Keratinocyte (primary cell): ENCODE results near the gene ADPRH. TPM values are rescaled to one million over a fixed set of nuclear protein-coding genes. Genes with fewer than 3 reads are reported as not detected.
A peak's percentile ranks its signal among the peaks of the same experiment; 100 is the strongest.

Source experiments
- DNase-seq: peaks from one replicate; pipeline ENCODE4 v3.0.0-alpha.2; 2011; ENCODE audit warnings: low read depth, missing footprints, low spot score
- FAIRE-seq: peaks from 2 replicates; lab custom pipeline; 2011; peaks lifted over from hg19 to GRCh38; lab: Jason Lieb, UNC
- H2AFZ ChIP-seq: 2 replicates; pipeline ENCODE4 v1.6.0; 2012; ENCODE audit warnings: low read length, control low read depth, inconsistent platforms; ENCODE audit not compliant: control insufficient read depth
- H3K27ac ChIP-seq: 2 replicates; pipeline ENCODE4 v1.5.1; 2011; ENCODE audit warnings: low read length; ENCODE audit not compliant: control insufficient read depth, insufficient read depth
- H3K27me3 ChIP-seq: 3 replicates; pipeline ENCODE4 v1.6.0; 2011; ENCODE audit warnings: low read length; ENCODE audit not compliant: control insufficient read depth, insufficient read depth; ENCODE audit errors: extremely low read depth
- H3K36me3 ChIP-seq, 2 experiments: 2 replicates in 1 of 2; 3 replicates in 1 of 2; pipeline ENCODE4 v1.5.1; 2011; ENCODE audit warnings: low read length in 2 of 2, mild to moderate bottlenecking in 1 of 2; ENCODE audit not compliant: control insufficient read depth in 2 of 2, insufficient read depth in 2 of 2; ENCODE audit errors: extremely low read depth in 1 of 2
- H3K4me1 ChIP-seq: 3 replicates; pipeline ENCODE4 v1.5.1; 2011; ENCODE audit warnings: low read length; ENCODE audit not compliant: control insufficient read depth, insufficient read depth; ENCODE audit errors: extremely low read depth
- H3K4me2 ChIP-seq: 3 replicates; pipeline ENCODE4 v1.6.0; 2011; ENCODE audit warnings: low read depth, low read length; ENCODE audit not compliant: control insufficient read depth, insufficient read depth; ENCODE audit errors: extremely low read depth
- H3K4me3 ChIP-seq, 3 experiments: fragments of 200-600 bp in 1 of 3; sonication (generic) in 1 of 3; 2 replicates in 2 of 3; 3 replicates in 1 of 3; pipeline ENCODE4 v1.5.1; 2011 to 2016; ENCODE audit warnings: low read length in 3 of 3, mild to moderate bottlenecking in 3 of 3, control low read depth in 2 of 3, inconsistent platforms in 1 of 3, low read depth in 1 of 3, mixed read lengths in 1 of 3, mixed run types in 1 of 3, moderate library complexity in 1 of 3; ENCODE audit not compliant: control insufficient read depth in 2 of 3, insufficient read depth in 2 of 3; ENCODE audit errors: extremely low read depth in 1 of 3
- H3K79me2 ChIP-seq: 2 replicates; pipeline ENCODE4 v1.6.0; 2012; ENCODE audit warnings: low read length; ENCODE audit not compliant: control insufficient read depth, insufficient read depth
- H3K9ac ChIP-seq: 3 replicates; pipeline ENCODE4 v1.6.0; 2011; ENCODE audit warnings: low read length; ENCODE audit not compliant: control insufficient read depth, insufficient read depth; ENCODE audit errors: extremely low read depth
- H3K9me1 ChIP-seq: 3 replicates; pipeline ENCODE4 v1.6.0; 2011; ENCODE audit warnings: low read length; ENCODE audit not compliant: control insufficient read depth, insufficient read depth; ENCODE audit errors: extremely low read depth
- H3K9me3 ChIP-seq: 2 replicates; pipeline ENCODE4 v1.5.1; 2012; ENCODE audit warnings: low read depth, low read length; ENCODE audit not compliant: control insufficient read depth
- H4K20me1 ChIP-seq: 3 replicates; pipeline ENCODE4 v1.6.0; 2011; ENCODE audit warnings: low read length; ENCODE audit not compliant: control insufficient read depth, insufficient read depth; ENCODE audit errors: extremely low read depth
- CTCF ChIP-seq, 3 experiments: IDR thresholded peaks in 1 of 3; conservative IDR thresholded peaks in 1 of 3; optimal IDR thresholded peaks in 1 of 3; 2 replicates in 2 of 3; 3 replicates in 1 of 3; pipeline versions ENCODE3 to v1.5.1; 2011; ENCODE audit warnings: low read length in 3 of 3, mild to moderate bottlenecking in 3 of 3, moderate library complexity in 2 of 3, control low read depth in 1 of 3, inconsistent platforms in 1 of 3; ENCODE audit not compliant: insufficient read depth in 2 of 3; ENCODE audit errors: extremely low read depth in 1 of 3
- EZH2 ChIP-seq: IDR thresholded peaks from one replicate; pipeline ENCODE4 v1.6.1; 2012; ENCODE audit warnings: inconsistent platforms, mild to moderate bottlenecking, low read length, moderate library complexity
- dilution Hi-C: fragments of 300-500 bp; cut with MboI; formaldehyde crosslinking; loops from one replicate; pipeline ENCODE4 v1.7.0; 2020; ENCODE audit warnings: low sequenced_read_pairs; ENCODE audit not compliant: extremely low pct_ligation_motif_present
- polyA plus RNA-seq, 5 experiments: library from polyadenylated mRNA; depleted of rRNA in 3 of 5; stranded (reverse) in 3 of 5; stranded (forward) in 1 of 5; unstranded in 1 of 5; fragments of >200 nt; gene quantifications; 1 replicate in 1 of 5; 2 replicates in 3 of 5; 3 replicates in 1 of 5; pipeline versions ENCODE4 v1.2.1 to v1.2.3, GENCODE V29; 2011 to 2012; ENCODE audit warnings: missing spikeins in 2 of 5, low read depth in 1 of 5, low replicate concordance in 1 of 5

The ADPRH gene
- polyA plus RNA-seq, 1 donor (not counting 4 experiments of a cell fraction or from before 2014, with no cell fraction given), result 0.39 TPM

DNA sequence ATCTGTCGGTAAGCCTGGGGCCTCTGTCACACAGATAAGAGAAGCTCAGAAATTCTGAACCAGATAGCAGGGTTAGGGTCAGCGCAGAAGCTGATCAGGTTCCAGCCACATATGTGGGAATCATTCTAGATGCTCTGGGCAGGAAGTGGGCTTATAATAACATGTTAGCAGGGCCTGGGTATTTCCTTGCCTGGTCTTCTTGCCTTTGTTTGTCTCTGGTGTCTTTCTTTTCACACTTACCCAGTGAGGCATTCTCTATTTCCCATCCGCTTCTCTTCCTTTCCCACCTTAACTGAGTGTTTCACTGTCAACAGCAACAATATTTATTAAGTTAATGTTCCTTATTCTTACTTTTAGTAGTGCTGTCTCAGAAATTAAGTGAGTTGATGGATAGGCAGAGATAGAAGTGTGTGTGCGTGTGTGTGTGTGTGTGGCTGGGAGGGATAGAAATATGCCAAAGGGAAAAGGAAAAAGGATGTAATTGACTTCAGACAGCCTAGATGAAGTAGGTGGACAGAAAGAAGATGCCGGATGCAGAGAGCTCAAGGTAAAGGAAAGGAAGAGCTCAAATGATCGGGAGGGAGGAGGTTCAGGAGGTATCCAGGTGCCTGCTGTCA lies 20.4 kb downstream of the ADPRH start:
- FAIRE-seq, result no peak
- no peak overlapping the region for H3K4me3 ChIP-seq

GRCh38 chr3:119600732-119601131 lies 21.4 kb downstream of the ADPRH start:
- Histone ChIP-seq H3K27ac (no peak overlapping the region), H3K9ac (no peak overlapping the region), H3K27me3 (peaks cover under 1% of the 10 kb centered on the region), H3K9me3 (no peaks in the 10 kb centered on the region), H3K36me3 (no peaks in the 10 kb centered on the region), H3K4me3 (no peak overlapping the region), H3K4me1 (no peaks in the 10 kb centered on the region), H2AFZ (no peak overlapping the region), H3K4me2 (no peak overlapping the region), H4K20me1 (no peaks in the 10 kb centered on the region), H3K9me1 (no peaks in the 10 kb centered on the region), H3K79me2 (no peaks in the 10 kb centered on the region)
- no peak for FAIRE-seq
- TF ChIP-seq EZH2 (no peak), CTCF (optimal IDR thresholded peaks at IDR 0.05 in 1 of 3, IDR thresholded peaks at IDR 0.05 in 1 of 3, conservative IDR thresholded peaks at IDR 0.05 in 1 of 3; ENCODE audit: extremely low read depth in 1 of 3, insufficient read depth in 2 of 3, low read length in 3 of 3) (peak in 2 of 3 experiments; percentile 40 to 55)
- dilution Hi-C loops, result no loop called here
- no peak for DNase-seq

More for the DNA sequence above, 20.4 kb downstream of the ADPRH start:
- no peak overlapping the region for H3K9ac ChIP-seq
- H3K4me2 ChIP-seq, result no peak overlapping the region
- H3K9me1 ChIP-seq, result no peaks in the 10 kb centered on the region
- no peaks in the 10 kb centered on the region for H3K36me3 ChIP-seq
- no peak overlapping the region for H2AFZ ChIP-seq
- H3K9me3 ChIP-seq, result no peaks in the 10 kb centered on the region
- H4K20me1 ChIP-seq, result no peaks in the 10 kb centered on the region
- no peaks in the 10 kb centered on the region for H3K4me1 ChIP-seq
- dilution Hi-C loops, result no loop called here
- TF ChIP-seq CTCF (optimal IDR thresholded peaks at IDR 0.05 in 1 of 3, IDR thresholded peaks at IDR 0.05 in 1 of 3, conservative IDR thresholded peaks at IDR 0.05 in 1 of 3; ENCODE audit: extremely low read depth in 1 of 3, insufficient read depth in 2 of 3, low read length in 3 of 3) (no peak), EZH2 (no peak)
- no peaks in the 10 kb centered on the region for H3K79me2 ChIP-seq
- no peak for DNase-seq
- H3K27me3 ChIP-seq, result no peaks in the 10 kb centered on the region
- H3K27ac ChIP-seq, result no peak overlapping the region
